Measurements from ENCODE around the gene CPEB2. TPM values are rescaled to one million over a fixed set of nuclear protein-coding genes. Genes with fewer than 3 reads are reported as not detected.
"Not testable (repeated sequence)": the region's sequence is repeated elsewhere in the genome, so short reads cannot be mapped to it uniquely, and the experiment has no call there.

The CPEB2 gene
- polyA plus RNA-seq, 3 donors: 14.0 to 24.6 (median 18.1) TPM

GRCh38 chr4:15034071-15034764 is 31.9 kb downstream of the CPEB2 start:
- no peak for DNase-seq (ENCODE audit: extremely low read depth in 1 of 11, low read depth in 9 of 11, low spot score in 4 of 11)

GRCh38 chr4:15035159-15035558 is 32.9 kb downstream of the CPEB2 start:
- DNase-seq (ENCODE audit: extremely low read depth in 1 of 11, low read depth in 9 of 11, low spot score in 4 of 11): no peak

- DNase-seq (ENCODE audit: extremely low read depth in 1 of 11, low read depth in 9 of 11, low spot score in 4 of 11): no peak
These were observed 35.8 kb downstream of the CPEB2 start for GRCh38 chr4:15037923-15038541.

- DNase-seq (ENCODE audit: extremely low read depth in 1 of 11, low read depth in 9 of 11, low spot score in 4 of 11): no peak
These were observed 38.7 kb downstream of the CPEB2 start for GRCh38 chr4:15040916-15041463.

- no peak for DNase-seq (ENCODE audit: extremely low read depth in 1 of 11, low read depth in 9 of 11, low spot score in 4 of 11)
These were observed 40.4 kb downstream of the CPEB2 start for GRCh38 chr4:15042529-15043167.

GRCh38 chr4:15043226-15043625 is 40.9 kb downstream of the CPEB2 start:
- DNase-seq (ENCODE audit: extremely low read depth in 1 of 11, low read depth in 9 of 11, low spot score in 4 of 11): no peak

- DNase-seq (ENCODE audit: extremely low read depth in 1 of 11, low read depth in 9 of 11, low spot score in 4 of 11): no peak
These were observed 41.6 kb downstream of the CPEB2 start for GRCh38 chr4:15043922-15044321.

- no peak for DNase-seq (ENCODE audit: extremely low read depth in 1 of 11, low read depth in 9 of 11, low spot score in 4 of 11)
These were observed 52.3 kb downstream of the CPEB2 start for GRCh38 chr4:15054541-15054940.

GRCh38 chr4:15060213-15060612 is 57.9 kb downstream of the CPEB2 start:
- DNase-seq (ENCODE audit: extremely low read depth in 1 of 11, low read depth in 9 of 11, low spot score in 4 of 11): no peak

GRCh38 chr4:15063341-15063740 is 61.1 kb downstream of the CPEB2 start:
- no peak for DNase-seq (ENCODE audit: extremely low read depth in 1 of 11, low read depth in 9 of 11, low spot score in 4 of 11)

GRCh38 chr4:15065516-15065915 is 63.2 kb downstream of the CPEB2 start:
- no peak for DNase-seq (ENCODE audit: extremely low read depth in 1 of 11, low read depth in 9 of 11, low spot score in 4 of 11)

- no peak for DNase-seq (ENCODE audit: extremely low read depth in 1 of 11, low read depth in 9 of 11, low spot score in 4 of 11)
These were observed 63.9 kb downstream of the CPEB2 start for GRCh38 chr4:15066140-15066539.

GRCh38 chr4:15068298-15068697 is 66.0 kb downstream of the CPEB2 start:
- no peak for DNase-seq (ENCODE audit: extremely low read depth in 1 of 11, low read depth in 9 of 11, low spot score in 4 of 11)

- DNase-seq (ENCODE audit: extremely low read depth in 1 of 11, low read depth in 9 of 11, low spot score in 4 of 11): no peak
These were observed 73.6 kb downstream of the CPEB2 start for GRCh38 chr4:15075875-15076274.

GRCh38 chr4:15077969-15078368 is 75.7 kb downstream of the CPEB2 start:
- no peak for DNase-seq (ENCODE audit: extremely low read depth in 1 of 11, low read depth in 9 of 11, low spot score in 4 of 11)

- no peak for DNase-seq (ENCODE audit: extremely low read depth in 1 of 11, low read depth in 9 of 11, low spot score in 4 of 11)
These were observed 76.7 kb downstream of the CPEB2 start for GRCh38 chr4:15078682-15079642.

- DNase-seq (ENCODE audit: extremely low read depth in 1 of 11, low read depth in 9 of 11, low spot score in 4 of 11): no peak
These were observed 82.5 kb downstream of the CPEB2 start for GRCh38 chr4:15084780-15085179.

- not testable (repeated sequence) for DNase-seq (ENCODE audit: extremely low read depth in 1 of 11, low read depth in 9 of 11, low spot score in 4 of 11)
These were observed 83.5 kb downstream of the CPEB2 start for GRCh38 chr4:15085762-15086161.

- DNase-seq (ENCODE audit: extremely low read depth in 1 of 11, low read depth in 9 of 11, low spot score in 4 of 11): not testable (repeated sequence)
These were observed 84.0 kb downstream of the CPEB2 start for GRCh38 chr4:15086259-15086658.
